SU-DHL-6 (cell line): ENCODE measurements around the gene EZR.

Experiments used
- H2AFZ ChIP-seq: fragments of 200-600 bp; sonication (generic); 2 replicates; pipeline ENCODE4 v1.6.1; 2014; ENCODE audit warnings: low read depth, mild to moderate bottlenecking, moderate library complexity, mixed read lengths, antibody characterized with exemption, low read length; ENCODE audit not compliant: severe bottlenecking
- H3F3A ChIP-seq: fragments of 200-600 bp; shearing (Covaris generic); 2 replicates; pipeline ENCODE4 v1.6.0; 2016; ENCODE audit warnings: antibody characterized with exemption, mild to moderate bottlenecking; ENCODE audit not compliant: insufficient read depth
- H3K27ac ChIP-seq: fragments of 200-600 bp; sonication (generic); 2 replicates; pipeline ENCODE4 v1.5.1; 2016; ENCODE audit warnings: low read depth, mild to moderate bottlenecking, low read length, moderate library complexity, mixed read lengths
- H3K27me3 ChIP-seq: fragments of 200-600 bp; sonication (generic), shearing (Covaris generic); 2 replicates; pipeline ENCODE4 v1.6.0; 2014; ENCODE audit warnings: mild to moderate bottlenecking, low read length
- H3K36me3 ChIP-seq: fragments of 200-600 bp; sonication (generic); 2 replicates; pipeline ENCODE4 v1.6.1; 2014; ENCODE audit warnings: mild to moderate bottlenecking, low read length, mixed read lengths
- H3K4me2 ChIP-seq: fragments of 300-600, 200-600 bp; shearing (Covaris generic), sonication (generic); 2 replicates; pipeline ENCODE4 v1.6.0; 2014; ENCODE audit warnings: low read length, low read depth, mild to moderate bottlenecking; ENCODE audit not compliant: poor library complexity, severe bottlenecking
- H3K4me3 ChIP-seq: fragments of 200-600 bp; sonication (generic); 2 replicates; pipeline ENCODE4 v1.5.1; 2014; ENCODE audit warnings: antibody characterized with exemption, low read length, mild to moderate bottlenecking, mixed read lengths; ENCODE audit not compliant: insufficient read depth, poor library complexity, severe bottlenecking
- H3K79me2 ChIP-seq: fragments of 200-600 bp; sonication (generic); 2 replicates; pipeline ENCODE4 v1.6.1; 2014; ENCODE audit warnings: mild to moderate bottlenecking, low read length, moderate library complexity; ENCODE audit not compliant: insufficient read depth
- H3K9ac ChIP-seq: fragments of 200-600 bp; sonication (generic); 2 replicates; pipeline ENCODE4 v1.7.0; 2014; ENCODE audit warnings: mild to moderate bottlenecking, low read length
- H3K9me2 ChIP-seq: fragments of 200-600 bp; sonication (generic); replicated peaks from 2 replicates; pipeline ENCODE4 v1.6.1; 2014; ENCODE audit warnings: low read length; ENCODE audit not compliant: insufficient read depth
- H3K9me3 ChIP-seq: fragments of 200-600 bp; sonication (generic); 2 replicates; pipeline ENCODE4 v1.6.1; 2014; ENCODE audit warnings: low read length, mixed read lengths; ENCODE audit not compliant: insufficient read depth
- H4K20me1 ChIP-seq: fragments of 200-600 bp; sonication (generic); 2 replicates; pipeline ENCODE4 v1.6.1; 2014; ENCODE audit warnings: low read depth, mild to moderate bottlenecking, antibody characterized with exemption, low read length, moderate library complexity, mixed read lengths
- EZH2phosphoT487 ChIP-seq: fragments of 200-600 bp; sonication (generic), shearing (Covaris generic); conservative IDR thresholded peaks from 2 replicates; pipeline ENCODE4 v1.6.1; 2018; ENCODE audit warnings: mild to moderate bottlenecking, antibody characterized with exemption, low read length, moderate library complexity, mixed read lengths
- TF ChIP-seq, protein P1 (sequence below): fragments of 200-600 bp; sonication (generic); IDR thresholded peaks from one replicate; pipeline ENCODE4 v1.5.1; 2017; ENCODE audit warnings: antibody characterized with exemption, mild to moderate bottlenecking, low read length, moderate library complexity; ENCODE audit not compliant: insufficient read depth, poor library complexity, severe bottlenecking

The EZR gene

DNA sequence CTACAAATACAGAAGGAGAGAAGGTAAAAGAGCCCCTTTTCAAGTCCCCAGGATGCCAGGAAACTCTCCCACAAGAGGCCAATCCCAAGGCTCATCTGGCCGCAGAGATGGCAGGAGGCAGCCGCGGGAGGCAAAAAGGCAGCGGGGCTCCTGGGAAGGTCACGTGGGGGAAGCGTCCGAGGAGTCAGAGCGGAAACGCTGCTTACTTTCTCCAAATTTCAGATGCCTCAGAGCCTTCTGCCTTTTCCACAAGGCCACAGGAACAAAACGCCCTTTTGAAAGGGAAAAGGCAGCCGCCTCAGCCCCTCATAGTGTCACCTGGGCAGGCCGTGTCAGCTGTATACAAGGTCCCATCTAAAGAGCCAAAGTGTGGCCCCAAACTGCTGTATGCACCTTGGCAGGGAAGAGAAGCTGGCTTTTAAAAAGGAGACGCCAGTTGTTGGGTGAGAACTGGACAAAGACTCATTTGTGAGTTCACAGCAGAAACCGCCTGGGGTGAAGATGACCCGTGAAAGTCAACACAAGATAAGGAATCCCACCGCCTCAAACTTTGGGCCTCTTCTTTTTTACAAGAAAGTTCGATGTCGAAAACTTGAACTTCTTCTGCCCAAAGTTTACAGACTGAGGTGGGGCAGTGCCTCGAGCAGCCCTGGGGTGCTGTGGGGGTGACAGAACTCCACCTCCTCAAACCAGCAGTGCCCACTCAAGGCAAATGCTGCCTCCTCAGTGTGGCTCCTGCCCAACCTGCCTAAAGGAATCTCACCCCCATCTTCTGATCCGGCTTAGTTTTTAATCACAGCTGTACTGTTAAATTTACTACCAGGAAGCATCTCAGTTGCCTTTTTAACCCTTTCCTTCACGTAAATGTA lies 45.4 kb downstream of the EZR start:
- Histone ChIP-seq H3K27ac (no peak overlapping the region), H3F3A (peaks cover 13% of the 10 kb centered on the region; the same call in 1 of the 2 replicates), H3K9ac (no peak overlapping the region), H3K9me2 (no peaks in the 10 kb centered on the region), H3K4me2 (no peak overlapping the region), H4K20me1 (peaks cover 11% of the 10 kb centered on the region), H3K27me3 (no peaks in the 10 kb centered on the region), H3K36me3 (peaks cover 61% of the 10 kb centered on the region), H3K4me3 (no peak overlapping the region), H2AFZ (no peak overlapping the region), H3K9me3 (no peaks in the 10 kb centered on the region), H3K79me2 (peaks cover 26% of the 10 kb centered on the region)
- TF ChIP-seq, protein P1, sequence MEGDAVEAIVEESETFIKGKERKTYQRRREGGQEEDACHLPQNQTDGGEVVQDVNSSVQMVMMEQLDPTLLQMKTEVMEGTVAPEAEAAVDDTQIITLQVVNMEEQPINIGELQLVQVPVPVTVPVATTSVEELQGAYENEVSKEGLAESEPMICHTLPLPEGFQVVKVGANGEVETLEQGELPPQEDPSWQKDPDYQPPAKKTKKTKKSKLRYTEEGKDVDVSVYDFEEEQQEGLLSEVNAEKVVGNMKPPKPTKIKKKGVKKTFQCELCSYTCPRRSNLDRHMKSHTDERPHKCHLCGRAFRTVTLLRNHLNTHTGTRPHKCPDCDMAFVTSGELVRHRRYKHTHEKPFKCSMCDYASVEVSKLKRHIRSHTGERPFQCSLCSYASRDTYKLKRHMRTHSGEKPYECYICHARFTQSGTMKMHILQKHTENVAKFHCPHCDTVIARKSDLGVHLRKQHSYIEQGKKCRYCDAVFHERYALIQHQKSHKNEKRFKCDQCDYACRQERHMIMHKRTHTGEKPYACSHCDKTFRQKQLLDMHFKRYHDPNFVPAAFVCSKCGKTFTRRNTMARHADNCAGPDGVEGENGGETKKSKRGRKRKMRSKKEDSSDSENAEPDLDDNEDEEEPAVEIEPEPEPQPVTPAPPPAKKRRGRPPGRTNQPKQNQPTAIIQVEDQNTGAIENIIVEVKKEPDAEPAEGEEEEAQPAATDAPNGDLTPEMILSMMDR: no peak
- TF ChIP-seq EZH2phosphoT487: no peak

DNA sequence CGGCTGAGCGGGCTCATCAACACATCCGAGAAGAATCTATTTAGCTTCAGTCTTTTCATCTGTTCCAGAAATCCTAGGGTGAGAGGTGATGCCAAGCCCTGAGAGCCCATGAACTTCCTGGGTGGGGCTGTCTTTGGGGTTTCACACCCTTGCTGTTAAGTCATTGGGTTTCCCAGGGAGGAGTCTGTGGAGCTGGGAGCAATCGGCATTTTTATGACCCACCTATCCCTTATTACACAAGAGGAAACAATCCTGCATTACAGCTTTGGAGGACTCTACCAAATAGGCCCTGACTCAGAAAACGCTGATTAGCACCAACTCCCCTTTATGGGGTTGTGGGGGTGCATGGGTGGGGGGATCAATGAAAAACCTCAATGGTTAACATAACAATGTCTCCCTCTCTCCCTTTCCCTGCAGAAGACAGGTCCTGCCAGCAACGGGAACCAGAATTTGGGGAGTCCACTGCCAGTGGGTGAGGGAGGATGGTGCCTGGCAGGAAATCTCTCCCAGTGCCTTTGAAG lies 46.3 kb downstream of the EZR start:
- H3K9me3 ChIP-seq: no peaks in the 10 kb centered on the region
- no peaks in the 10 kb centered on the region for H3K27me3 ChIP-seq
- peaks cover 13% of the 10 kb centered on the region; the same call in 1 of the 2 replicates for H3F3A ChIP-seq
- peaks cover 11% of the 10 kb centered on the region for H4K20me1 ChIP-seq
- peaks cover 52% of the 10 kb centered on the region for H3K36me3 ChIP-seq
- no peak overlapping the region for H3K27ac ChIP-seq
- TF ChIP-seq EZH2phosphoT487: no peak
- TF ChIP-seq, protein P1: no peak
- no peak overlapping the region for H3K9ac ChIP-seq
- H2AFZ ChIP-seq: no peak overlapping the region
- H3K4me3 ChIP-seq: no peak overlapping the region
- H3K79me2 ChIP-seq: peaks cover 19% of the 10 kb centered on the region
- H3K9me2 ChIP-seq: no peaks in the 10 kb centered on the region
- H3K4me2 ChIP-seq: no peak overlapping the region

DNA sequence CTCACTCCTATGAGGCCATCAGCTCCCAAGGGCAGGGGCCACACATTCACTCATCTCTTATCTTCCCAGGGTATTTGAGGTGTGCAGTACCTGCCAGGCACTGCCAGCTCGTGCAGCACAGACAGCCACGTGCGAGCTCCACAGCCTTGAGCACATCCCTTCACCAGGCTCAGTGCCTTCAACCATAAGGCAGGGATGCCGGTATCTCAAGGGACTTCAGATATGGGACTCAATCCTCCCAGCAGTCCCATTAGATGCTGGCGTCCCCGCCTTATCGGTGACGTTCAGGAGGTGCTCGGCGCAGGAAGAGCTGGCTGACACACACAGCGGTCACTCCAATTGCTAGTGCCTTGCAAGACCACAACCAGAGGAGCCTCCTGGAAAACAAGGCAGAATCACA lies 47.0 kb downstream of the EZR start:
- peaks cover 47% of the 10 kb centered on the region for H3K36me3 ChIP-seq
- H3K4me3 ChIP-seq: no peak overlapping the region
- H3K9ac ChIP-seq: no peak overlapping the region
- no peak overlapping the region for H2AFZ ChIP-seq
- no peaks in the 10 kb centered on the region for H3K9me3 ChIP-seq
- H3K27me3 ChIP-seq: no peaks in the 10 kb centered on the region
- peaks cover 6% of the 10 kb centered on the region for H4K20me1 ChIP-seq
- no peak overlapping the region for H3K4me2 ChIP-seq
- H3K27ac ChIP-seq: no peak overlapping the region
- peaks cover 14% of the 10 kb centered on the region for H3K79me2 ChIP-seq
- TF ChIP-seq EZH2phosphoT487: no peak
- TF ChIP-seq, protein P1: no peak
- peaks cover 13% of the 10 kb centered on the region; the same call in 1 of the 2 replicates for H3F3A ChIP-seq
- H3K9me2 ChIP-seq: no peaks in the 10 kb centered on the region
